ENCODE results near the gene TMEM250.

Gene TMEM250

DNA sequence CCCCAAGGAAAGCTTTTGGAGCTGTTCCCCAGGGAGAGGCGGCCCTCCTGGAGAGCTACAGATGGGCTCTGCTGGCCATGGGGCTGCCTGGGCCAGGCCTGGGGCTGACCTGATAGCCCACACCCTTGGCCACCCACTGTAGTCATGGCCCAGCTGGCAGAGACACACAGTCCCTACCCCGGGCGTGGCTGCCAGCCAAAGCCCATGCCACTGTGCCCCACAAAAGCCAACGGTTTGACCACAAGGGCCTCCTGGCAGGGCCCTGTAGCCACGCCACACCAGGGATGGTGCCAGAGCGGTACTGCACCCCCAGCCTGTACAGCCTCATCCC, 38.8 kb downstream of the TMEM250 start:
- TF ChIP-seq, protein P1, sequence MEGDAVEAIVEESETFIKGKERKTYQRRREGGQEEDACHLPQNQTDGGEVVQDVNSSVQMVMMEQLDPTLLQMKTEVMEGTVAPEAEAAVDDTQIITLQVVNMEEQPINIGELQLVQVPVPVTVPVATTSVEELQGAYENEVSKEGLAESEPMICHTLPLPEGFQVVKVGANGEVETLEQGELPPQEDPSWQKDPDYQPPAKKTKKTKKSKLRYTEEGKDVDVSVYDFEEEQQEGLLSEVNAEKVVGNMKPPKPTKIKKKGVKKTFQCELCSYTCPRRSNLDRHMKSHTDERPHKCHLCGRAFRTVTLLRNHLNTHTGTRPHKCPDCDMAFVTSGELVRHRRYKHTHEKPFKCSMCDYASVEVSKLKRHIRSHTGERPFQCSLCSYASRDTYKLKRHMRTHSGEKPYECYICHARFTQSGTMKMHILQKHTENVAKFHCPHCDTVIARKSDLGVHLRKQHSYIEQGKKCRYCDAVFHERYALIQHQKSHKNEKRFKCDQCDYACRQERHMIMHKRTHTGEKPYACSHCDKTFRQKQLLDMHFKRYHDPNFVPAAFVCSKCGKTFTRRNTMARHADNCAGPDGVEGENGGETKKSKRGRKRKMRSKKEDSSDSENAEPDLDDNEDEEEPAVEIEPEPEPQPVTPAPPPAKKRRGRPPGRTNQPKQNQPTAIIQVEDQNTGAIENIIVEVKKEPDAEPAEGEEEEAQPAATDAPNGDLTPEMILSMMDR (IDR thresholded peaks at IDR 0.05; ENCODE audit: low read length, missing control alignments), result no peak
- no peak overlapping the region for H3K4me3 ChIP-seq (replicated peaks; ENCODE audit: low read depth, low read length)
- no peak for DNase-seq (ENCODE audit: low read depth)

DNA sequence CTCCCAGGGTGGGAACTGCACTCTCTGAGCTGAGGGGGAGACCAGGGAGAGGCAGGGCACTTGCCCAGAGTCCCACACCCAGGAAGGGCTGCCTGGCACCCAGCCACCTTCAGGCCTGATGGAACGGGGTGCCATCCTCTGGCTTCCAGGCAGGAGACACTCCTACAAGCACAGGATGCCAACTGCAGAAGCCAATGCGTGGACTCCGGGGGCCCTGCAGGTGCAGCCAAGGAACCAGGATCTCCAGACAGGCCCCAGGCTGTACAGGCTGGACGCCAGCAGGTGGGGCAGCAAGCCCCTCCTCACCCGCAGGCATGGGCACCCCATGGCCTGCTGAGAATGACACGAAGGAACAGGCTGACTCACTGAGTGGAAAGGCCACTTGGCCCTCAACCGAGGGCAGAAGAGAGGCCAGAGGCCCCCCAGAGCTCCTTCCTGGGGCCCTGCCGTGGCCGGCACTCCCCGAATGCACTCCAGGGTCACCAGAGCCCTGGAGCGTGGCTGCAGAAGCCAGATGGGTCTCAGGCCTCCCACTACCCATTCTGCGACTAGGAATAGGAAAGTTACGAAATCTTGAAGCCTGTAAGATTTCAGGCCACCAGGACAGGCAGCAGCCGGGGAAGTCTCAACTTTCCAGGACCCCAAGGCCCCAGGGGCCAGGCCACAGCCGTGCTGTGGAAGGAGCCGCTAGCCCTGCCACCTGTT, 39.3 kb downstream of the TMEM250 start:
- no peak for DNase-seq (ENCODE audit: low read depth)
- H3K4me3 ChIP-seq (replicated peaks; ENCODE audit: low read depth, low read length), result no peak overlapping the region
- TF ChIP-seq, protein P1 (IDR thresholded peaks at IDR 0.05; ENCODE audit: low read length, missing control alignments), result no peak

DNA sequence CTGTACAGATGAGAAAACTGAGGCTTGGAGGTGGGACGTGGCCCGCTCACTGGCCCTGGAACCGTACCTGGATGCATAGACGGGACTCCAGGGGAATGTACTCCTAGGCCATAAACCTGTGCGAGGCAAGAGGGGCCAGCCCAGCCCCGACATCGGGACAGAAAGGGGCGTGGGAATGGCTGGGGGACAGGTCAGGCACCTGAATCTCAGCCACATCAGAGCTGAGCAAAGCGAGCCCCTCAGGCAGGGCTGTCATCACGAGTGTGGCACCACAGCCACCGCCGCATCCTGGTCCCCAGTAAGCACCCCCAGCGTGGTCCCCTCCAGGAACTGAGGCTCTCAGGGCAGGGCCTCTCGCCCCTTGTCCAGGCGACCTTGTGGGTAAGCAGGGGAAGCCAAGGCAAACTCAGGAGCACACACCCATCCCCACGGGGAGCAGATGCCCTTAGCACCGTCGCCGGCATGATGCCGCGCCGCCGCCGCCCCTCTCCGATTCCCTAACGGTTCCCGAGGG, 40.1 kb downstream of the TMEM250 start:
- H3K4me3 ChIP-seq (replicated peaks; ENCODE audit: low read depth, low read length), result no peak overlapping the region
- DNase-seq (ENCODE audit: low read depth), result no peak
- TF ChIP-seq, protein P1 (IDR thresholded peaks at IDR 0.05; ENCODE audit: low read length, missing control alignments), result no peak

DNA sequence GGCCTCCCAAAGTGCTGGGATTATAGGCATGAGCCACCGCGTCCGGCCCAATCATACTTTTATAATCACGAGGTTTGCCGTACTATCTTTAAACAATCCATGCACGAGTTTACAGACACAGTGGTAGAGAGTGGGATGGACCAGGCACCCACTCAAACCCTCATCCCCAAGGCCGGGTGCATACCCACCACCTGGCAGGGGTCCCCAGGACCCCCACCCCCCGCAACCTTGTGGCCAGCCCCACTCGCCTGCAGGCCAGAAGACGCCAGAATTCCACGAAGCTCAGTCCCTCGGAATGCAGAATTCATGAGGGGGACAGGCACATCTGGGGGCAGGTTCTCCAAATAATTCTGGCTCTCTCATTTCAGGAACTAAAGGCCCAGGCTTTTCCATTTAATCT, 40.7 kb downstream of the TMEM250 start:
- H3K4me3 ChIP-seq (replicated peaks; ENCODE audit: low read depth, low read length), result no peak overlapping the region
- TF ChIP-seq, protein P1 (IDR thresholded peaks at IDR 0.05; ENCODE audit: low read length, missing control alignments), result no peak
- no peak for DNase-seq (ENCODE audit: low read depth)

DNA sequence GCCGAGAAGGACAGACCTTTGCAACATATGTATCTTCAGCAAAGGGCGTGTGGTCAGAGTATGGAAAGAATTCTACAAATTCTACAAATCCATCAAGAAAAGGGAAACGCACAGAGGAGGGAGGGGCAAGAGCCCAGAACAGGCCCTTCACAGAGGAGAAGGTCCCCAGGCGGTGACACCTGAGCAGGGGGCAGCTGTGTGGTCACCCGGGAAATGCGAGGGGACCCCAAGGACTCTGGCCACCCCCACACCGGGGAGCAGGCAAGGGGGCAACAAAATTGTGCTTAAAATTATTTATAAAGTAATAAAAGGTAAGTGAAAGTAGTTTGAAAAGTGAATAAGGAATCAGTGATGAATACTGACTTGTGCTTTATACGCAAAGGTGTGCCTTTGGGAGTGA, 41.2 kb downstream of the TMEM250 start:
- no peak overlapping the region for H3K4me3 ChIP-seq (replicated peaks; ENCODE audit: low read depth, low read length)
- TF ChIP-seq, protein P1 (IDR thresholded peaks at IDR 0.05; ENCODE audit: low read length, missing control alignments), result no peak
- no peak for DNase-seq (ENCODE audit: low read depth)

DNA sequence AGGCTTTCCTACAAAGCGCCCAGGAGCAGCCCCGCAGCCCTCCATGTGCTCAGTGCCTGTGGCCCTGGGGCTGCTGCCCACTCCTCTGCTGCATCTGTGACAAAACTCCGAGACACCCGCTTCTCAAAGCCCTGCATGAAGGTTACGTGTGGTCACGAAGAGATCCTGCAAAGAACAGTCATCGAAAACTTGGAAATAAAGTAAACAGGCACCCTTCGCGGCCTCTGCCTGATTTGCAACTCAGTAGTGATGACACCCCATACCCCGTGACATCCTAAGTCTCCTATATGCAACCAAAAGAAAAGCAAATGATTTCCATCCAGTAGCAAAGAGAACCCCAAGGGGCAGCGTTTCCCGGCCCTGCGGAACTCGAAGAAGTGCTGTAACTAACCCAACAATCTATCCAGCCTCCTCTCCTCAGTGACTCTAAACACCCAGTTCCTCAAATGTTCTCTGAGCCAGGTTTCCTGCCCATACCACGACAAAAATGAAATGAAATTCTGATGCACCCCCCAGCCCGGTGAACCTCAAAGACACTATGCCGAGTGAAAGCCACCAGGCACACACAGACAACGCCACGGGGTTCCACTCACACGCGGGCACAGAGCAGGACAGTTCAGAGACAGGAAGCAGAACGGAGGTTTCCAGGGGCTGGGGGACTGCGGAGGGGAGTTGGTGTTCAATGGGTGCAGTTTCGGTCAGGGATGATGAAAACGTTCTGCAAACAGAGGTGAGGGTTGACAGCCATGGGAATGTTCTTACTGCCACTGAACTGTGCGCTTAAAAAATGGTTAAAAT, 42.6 kb downstream of the TMEM250 start:
- TF ChIP-seq, protein P1 (IDR thresholded peaks at IDR 0.05; ENCODE audit: low read length, missing control alignments), result no peak
- no peak for DNase-seq (ENCODE audit: low read depth)

More for the DNA sequence above, 42.6 kb downstream of the TMEM250 start:
- no peak overlapping the region for H3K4me3 ChIP-seq (replicated peaks; ENCODE audit: low read depth, low read length)

All from fibroblast of pulmonary artery (primary cell).